T1000 (cell line): ENCODE data around the gene DNMT3A.

Experiments used
- DNase-seq: peaks from one replicate; lab custom pipeline; 2025; ENCODE audit warnings: mixed read lengths; lab: John Stamatoyannopoulos, UW

The DNMT3A gene

DNA sequence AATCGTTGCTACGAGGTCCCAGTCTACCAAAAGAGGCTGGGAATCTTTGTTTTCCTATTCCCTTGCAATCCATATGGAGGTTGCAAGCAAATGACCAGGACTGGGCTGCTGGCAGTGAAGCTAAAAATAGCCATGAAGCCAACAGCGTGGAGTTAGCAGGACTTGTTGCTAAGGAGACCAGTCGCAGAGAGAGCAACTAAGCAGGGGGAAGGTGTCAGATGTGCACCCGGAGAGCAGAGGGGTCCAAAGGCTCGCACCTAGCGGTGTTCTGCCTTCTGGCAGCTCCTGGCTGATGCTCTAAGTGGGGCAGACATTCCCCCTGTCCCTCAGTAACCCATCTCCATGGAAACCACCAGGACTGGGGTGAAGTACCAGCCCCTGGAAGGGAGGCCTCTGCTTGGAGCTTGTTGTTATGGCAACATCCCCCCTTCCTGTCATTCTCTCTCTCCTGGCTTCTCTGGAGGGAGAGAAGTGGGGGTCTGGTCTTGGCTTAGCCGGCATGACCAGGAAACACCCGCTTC lies 84.6 kb downstream of the DNMT3A start:
- no peak for DNase-seq

DNA sequence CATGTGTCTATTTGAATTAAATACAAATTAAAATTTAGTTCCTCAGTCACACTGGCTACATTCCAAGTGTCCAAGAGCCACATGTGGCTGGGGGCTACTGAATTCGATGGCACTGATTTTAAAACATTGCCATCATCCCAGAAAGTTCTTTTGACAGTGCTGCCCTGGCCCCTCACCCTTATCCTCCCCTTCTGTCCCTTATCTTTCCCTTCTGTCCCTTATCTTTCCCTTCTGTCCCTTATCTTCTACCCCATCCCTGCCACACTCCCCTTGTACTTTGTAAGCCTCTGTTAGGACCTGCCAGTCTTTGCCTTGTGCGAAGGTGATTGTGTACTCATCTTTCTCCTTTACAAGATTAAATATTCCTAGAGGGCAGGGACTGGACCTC lies 85.2 kb downstream of the DNMT3A start:
- no peak for DNase-seq

DNA sequence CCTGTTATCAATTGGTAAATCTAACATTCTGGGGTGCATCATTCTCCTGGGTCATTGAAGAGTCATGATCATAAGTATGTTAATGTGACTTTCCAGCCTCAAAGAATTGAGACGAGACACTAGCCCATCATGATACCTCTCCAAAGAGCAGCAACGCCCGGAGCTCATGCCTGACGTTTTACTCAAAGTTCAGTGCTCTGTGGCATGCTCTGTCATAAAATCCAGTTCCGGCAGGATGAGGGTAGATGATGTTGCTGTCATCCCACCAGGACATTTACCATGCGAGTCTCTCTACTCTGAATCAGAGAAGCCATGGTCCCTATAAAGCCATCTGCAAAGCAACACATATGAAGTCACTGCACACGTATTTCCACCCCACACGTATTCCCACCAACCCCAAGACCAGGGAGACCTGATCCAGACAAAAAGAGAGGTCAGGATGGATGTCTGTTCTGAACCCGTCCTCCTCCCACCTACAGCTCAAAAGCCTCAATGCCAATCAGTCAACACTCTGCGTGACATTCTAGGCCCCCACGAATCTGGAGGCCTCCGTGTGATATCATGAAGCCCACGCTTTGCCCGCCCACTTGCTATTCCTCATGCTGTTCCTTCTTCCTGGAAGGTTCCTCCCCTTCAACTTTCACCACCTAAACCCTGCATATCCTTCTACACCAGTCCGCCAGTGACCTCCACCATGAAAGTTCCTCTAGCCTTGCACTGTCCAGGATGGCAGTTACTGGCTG lies 85.8 kb downstream of the DNMT3A start:
- DNase-seq, result no peak

DNA sequence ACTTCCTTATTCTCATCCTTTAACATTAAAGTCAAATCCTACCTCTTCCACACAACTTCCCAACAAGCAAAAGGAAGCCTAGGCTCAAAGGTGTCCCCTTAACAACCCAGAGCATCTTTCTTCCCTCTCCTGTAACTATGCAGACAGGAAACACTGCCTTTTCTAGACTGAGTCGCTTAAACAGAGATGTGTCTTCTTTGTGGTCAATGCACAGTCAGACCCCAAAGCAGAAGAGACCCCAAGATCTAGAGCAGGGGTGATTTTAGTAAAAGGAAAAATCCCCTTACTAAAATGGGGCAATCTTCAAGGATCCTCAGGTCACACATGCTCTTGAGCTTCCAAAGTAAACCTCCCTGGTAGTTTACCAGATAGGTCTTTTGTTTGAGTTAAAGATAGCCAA lies 86.8 kb downstream of the DNMT3A start:
- DNase-seq, result no peak

DNA sequence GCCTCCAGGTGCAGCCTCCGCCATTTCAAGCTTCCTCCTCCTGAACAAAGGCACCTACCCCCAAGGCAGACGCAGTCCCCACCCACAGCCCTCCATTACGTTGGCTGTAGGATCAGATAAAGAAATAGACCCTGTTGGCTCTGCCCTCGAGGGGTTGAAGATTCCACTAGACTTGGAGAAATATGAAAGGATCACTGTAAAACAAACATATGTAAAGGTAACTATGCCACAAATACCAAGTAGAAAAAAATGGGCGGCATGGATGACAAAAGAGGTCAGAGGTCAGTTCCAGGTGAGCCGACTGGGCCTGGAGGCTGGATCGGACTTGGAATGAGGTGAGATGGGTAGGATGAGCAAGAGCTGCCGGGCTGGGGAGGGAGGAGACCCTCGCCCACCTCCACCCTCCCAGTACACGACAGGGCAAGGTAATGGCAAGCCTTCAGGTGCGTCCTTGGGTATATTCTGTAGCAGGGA lies 88.5 kb downstream of the DNMT3A start:
- no peak for DNase-seq

DNA sequence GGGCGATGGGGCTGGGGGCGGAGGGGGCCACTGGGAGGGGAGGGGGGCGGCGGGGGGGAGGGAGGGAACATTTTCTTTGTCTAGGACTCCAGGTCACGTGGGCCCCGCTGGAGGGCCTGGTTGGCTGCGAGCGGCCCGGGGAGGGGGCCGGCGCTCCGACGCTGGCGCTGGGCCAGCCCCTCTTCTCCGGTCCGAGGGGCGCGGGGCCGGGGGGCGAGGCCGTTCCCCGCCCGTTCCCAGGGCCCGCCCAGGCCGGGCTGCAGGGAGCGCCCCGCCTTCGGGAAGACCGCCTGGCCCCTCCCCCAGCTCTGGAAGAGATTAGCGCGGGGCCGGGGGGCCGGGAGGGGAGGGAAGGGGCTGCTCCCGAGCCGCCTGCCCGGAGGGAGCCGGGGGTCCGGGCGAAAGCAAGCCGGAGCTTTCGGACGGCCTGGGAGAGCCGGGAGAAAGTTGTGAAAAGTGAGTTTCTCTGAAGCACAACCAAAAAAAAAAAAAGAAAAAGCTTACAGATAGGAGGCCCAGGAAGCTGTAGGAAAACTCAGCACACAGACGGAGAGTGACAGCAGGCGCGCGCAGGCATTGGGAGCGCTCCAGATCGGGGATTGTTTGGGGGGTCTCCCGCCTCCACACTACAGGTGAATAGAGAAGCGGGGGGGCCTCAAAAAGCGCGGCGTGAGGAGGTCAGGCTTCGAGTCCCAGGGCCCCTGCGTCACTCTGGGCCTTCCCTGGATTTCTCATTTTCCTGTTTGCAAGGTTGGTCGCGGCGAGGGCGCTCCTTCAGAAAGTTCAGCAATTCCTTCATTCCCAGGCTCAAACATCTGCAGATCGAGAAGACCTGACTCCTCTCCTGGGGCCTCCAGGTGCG lies 89.2 kb downstream of the DNMT3A start:
- peak; percentile 37 for DNase-seq

DNA sequence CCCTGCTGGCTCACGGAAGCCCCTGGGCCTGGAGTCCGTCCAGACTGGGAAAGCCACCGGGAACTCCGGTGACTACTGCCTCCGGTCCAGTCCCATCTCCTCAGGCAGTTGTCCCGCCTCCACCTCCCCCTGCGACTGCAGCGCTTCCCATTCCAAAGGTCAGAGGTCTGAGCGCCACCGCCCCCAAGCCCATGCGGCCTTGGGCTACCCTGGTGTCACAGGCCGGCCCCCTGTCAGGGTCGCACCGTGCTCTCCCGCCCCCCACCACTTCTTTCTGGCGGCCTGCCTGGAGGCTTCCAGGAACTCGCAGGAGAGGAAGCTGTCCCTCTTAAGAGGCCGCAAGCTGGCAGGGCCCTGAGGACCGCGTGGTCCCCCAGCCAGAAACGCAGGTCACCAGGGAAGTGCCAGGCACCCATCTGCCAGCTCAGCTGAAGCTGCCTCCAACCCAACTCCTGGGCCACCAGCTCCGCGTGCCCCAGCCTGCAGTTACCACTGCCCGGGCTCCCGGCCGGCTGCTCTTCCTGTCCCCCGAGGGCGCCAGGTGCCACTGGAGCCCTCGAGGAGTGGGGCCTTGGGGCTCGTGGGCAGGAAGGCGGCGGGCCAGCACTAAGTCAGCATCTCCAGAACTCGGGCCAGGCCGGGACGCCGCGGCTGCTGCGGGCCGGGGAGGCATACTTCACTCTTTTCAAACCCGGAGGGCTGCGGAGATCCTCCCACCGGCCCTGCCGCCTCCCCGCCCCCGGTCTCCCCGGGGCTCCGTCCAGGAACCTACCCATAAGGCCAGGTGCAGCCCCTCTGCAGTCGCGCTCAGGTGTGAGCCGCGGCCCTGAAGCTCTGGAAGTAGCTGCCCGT lies 90.1 kb downstream of the DNMT3A start:
- DNase-seq, result no peak

DNA sequence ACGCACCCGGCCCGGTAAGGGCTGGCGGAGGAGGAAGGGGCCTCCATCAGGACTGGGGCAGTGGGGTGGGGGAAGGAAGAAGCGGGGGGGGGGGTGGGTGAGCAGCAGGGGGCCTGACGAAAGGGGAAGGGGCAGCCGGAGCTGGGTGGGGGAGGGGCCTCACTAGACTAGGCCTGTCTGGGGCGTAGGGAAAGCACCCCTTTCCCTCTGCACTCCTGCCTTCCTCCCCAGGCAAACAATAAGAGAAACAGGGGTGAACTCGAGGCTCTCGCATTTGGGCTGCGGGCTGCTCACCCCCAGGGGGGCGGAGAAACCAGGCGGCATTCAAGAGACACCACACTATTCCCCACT lies 90.7 kb downstream of the DNMT3A start:
- no peak for DNase-seq

DNA sequence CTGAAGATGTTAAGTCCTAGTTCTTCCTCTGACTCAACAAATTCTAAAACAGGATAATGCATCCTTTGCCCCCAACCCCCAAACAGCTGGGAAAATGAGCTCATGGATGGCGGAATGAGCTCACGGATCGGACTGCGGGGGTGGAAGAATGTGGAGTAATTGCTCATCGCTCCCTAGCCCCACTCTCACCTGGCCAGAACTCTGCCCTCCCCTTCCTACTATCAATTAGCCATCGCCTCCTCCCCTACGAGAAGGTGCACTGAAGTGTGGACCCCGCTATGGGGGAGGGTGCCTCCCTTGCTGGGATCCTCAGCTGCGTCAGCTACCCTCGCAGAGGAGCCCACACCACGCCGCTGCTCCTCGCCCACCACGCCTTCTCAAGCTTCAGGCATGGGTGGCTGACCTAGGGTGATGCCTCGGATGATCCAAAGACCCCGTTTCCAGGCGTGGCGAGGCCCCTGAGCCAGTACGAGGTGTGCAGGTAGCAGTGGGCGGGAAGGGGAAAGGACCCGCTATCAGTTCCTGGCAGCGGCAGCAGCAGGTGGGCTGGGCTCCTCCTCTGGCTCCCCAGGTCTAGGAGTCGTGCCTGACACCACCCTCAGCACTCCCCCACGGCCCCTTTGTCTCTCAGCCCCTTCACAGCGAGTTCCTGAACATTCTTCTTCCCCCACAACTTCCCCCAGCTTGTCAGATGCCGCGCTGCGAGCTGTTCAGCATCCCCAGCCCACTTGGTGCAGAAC lies 91.2 kb downstream of the DNMT3A start:
- no peak for DNase-seq

DNA sequence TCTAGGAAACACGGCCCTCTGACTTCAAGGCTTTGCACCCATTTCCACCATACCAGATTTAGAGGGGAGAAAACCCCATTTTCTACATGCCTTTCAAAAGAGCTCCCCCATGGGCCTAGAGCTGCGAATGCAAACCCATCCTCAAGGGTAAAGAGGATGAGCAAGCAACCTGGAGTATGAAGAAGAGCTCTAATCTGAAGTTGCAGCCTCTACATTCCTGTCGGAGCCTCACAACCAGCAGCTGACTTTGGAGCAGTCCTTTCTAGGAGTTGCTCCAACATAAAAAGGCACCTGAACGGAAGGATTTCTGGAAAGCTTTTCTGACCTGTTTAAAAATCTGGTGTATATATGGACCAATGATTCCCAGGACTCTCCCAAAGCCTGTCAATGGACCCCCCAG lies 91.9 kb downstream of the DNMT3A start:
- DNase-seq, result no peak

DNA sequence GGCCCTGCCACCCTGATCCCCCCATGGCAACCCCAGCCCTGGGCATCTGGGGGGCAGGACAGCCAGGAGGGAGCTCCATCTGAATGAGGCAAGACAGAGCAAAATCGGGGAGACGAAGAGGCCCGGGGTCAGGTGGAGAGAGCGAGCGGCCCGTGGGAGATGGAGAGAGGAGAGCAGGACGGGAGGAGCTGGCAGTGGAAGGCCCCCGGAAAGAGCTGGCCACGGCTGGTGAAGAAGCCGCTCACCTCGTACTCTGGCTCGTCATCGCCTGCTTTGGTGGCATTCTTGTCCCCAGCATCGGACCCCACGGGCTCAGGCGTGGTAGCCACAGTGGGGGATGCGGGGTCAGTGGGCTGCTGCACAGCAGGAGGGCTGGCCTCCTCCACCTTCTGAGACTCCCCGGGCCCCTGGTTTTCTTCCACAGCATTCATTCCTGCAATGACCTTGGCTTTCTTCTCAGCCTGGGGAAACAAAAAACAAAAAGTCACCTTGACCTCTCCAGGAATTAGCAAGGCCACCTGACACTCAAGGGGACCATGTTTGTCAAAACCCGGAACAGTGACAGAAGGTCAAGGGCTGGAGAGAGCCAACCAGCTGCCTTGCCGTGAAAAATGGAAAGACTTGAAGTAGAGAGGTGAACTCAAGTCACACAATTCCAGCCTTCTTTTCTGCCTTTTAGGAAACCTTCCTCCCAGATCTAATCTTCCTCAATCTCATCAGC lies 93.8 kb downstream of the DNMT3A start:
- DNase-seq, result no peak

DNA sequence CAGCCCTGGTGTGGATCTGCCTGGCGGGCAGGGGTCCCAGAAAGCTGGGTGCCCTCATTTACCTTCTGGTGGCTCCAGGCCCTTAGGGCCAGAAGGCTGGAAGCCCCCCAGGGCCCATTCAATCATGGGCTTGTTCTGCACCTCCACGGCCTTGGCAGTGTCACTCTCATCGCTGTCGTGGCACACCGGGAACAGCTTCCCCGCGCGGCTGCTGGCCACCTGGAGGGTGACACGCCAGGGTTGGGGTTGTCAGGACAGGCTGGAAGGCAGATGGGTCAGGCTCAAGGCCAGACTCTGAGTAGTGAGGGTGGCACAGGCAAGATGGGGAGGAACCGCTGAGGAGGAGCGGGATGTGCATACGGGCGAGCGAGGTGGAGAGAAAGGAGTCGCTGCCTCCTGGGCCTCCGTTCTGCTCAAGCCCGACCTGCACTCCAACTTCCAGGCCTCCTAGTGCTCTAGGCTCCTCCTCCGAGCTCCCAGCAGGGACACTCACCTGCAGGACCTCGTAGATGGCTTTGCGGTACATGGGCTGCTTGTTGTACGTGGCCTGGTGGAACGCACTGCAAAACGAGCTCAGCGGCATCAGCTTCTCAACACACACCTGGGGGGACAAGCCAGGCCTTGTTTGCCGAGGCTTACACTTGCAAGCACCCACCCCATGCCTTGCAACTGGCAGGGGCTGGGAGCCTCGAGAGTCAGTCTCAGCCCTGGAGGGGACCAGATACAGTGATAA lies 95.0 kb downstream of the DNMT3A start:
- no peak for DNase-seq

DNA sequence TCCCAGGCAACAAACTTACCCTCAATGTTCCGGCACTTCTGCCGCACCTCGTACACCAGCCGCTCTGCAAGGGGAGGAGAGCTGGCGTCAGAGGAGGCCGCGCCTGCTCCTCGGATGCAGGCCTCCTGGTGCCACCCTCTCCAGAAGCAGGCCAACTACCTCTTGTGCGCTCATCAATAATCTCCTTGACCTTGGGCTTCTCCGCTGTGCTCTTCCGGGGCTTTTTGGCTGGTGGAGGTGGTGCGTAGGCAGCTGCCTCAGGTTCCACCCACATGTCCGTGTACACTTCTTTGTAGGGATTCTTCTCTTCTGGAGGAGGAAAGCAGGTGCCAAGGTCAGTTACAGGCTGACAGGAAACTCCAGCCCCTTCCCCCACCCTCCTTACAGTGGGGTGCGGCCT lies 95.7 kb downstream of the DNMT3A start:
- no peak for DNase-seq

DNA sequence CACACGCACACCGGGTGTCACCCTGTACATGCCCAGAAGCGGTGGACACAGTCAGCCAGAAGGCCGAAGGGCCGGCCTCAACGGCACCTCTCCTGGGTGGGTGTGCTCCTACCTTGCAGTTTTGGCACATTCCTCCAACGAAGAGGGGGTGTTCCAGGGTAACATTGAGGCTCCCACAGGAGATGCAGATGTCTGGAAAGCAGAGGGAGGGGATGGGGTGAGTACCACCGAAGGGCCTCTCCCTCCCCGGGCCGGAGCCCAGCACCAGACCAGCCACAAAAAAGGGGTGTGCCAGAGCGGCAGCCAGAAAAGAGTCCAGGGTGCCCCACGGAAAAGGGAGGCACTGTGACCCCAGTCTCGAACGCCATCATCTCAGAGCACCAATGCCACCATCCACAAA lies 96.6 kb downstream of the DNMT3A start:
- no peak for DNase-seq

DNA sequence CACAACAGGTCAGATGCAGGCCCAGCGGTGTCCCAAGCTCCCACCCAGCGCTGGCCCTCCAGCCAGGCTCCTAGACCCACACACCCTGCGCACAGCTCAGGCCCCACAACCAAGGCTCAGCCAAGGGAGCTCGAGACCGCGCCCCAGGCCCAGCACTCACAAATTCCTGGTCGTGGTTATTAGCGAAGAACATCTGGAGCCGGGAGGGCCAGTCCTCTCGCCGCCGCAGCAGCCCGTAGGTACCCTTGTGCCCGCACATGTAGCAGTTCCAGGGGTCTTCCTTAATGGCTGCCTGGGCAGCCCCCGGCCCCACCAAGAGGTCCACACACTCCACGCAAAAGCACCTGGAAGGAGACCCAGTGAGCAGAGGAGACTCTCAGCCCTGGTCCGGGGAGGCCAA lies 97.7 kb downstream of the DNMT3A start:
- no peak for DNase-seq

DNA sequence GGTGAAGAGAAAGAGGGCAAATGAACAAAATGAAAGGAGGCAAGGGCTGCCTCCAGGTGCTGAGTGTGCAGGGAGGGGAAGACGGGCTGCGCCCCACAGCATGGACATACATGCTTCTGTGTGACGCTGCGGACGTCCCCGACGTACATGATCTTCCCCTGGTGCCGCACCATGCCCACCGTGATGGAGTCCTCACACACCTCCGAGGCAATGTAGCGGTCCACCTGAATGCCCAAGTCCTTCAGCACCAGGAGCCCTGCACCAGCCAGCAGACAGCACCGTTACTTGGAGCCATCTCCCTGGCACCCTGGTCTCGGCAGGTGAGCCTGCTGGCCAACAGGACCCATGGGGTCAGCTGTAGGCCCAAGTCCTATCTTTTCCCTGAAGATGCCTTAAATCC lies 100.3 kb downstream of the DNMT3A start:
- no peak for DNase-seq

DNA sequence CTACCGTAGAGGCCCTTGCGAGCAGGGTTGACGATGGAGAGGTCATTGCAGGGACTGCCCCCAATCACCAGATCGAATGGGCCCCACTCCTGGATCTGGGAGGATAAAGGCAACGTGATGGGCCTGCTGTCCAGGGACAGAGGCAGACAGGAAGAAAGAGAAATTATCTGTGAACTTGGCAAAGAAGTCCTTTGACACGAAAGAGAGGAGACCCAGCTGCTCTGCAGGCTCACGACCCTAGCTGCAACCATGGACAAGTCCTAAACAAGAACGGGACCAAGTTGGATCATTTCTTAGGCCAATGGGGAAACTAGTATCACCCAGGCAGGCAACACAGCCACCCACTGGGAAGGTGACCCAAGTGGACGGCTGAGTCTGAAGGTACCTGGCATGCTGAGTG lies 101.1 kb downstream of the DNMT3A start:
- no peak for DNase-seq

DNA sequence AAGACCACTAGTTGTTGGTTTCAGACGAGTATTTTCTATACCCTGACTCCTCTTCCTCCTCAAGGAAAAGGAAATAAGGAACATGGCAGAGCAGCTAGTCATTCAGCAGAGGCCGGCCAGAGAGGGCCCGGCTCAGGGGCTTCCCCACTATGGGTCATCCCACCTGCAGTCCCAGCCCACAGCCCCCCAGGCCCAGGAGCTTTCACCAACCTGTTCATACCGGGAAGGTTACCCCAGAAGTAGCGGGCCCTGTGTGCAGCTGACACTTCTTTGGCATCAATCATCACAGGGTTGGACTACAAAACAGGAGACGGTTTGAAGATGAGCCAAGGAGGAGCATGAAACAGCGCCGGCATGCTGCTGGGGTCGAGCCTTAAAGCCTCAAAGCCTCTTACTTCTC lies 102.8 kb downstream of the DNMT3A start:
- DNase-seq, result no peak

DNA sequence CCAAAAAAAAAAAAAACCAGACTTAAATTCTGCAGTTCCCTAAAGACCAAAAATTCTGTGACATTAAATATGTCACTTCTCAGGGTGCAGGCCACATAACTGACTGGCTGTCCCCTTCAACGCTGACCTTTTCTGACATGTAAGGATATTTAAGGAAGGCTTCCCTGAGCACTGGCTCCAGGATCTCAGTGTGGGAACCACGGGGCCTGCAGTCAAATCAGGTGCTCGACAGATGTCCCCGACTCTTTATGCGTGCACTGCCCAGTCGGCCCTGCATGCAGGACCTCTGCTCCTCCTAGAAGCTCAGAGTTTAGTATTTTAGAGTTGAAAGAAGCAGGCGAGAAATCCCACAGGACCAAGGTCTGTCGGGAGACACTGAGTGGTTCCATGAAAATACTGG lies 104.0 kb downstream of the DNMT3A start:
- no peak for DNase-seq

DNA sequence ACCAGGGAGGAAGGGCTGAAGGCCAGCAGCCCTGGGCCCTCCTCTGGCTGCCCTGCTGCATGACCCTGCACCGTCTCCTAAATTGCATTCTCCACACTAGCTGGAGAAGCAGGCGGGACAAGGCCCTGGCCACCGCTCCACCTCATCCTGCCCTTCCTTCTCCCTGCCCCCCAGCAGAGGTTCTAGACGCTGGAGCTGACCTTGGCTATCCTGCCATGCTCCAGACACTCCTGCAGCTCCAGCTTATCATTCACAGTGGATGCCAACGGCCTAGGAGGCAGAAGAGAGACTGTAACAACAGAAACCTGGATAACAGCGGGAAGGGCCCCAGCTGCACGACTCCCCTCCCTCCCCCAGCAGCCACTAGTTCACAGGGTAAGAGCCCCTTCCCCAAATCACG lies 105.0 kb downstream of the DNMT3A start:
- DNase-seq, result no peak
